ENCODE measurements around the gene ZNF563. TPM values are rescaled to one million over a fixed set of nuclear protein-coding genes. Genes with fewer than 3 reads are reported as not detected.

The ZNF563 gene
- not detected in 5 replicates for total RNA-seq (2022; extraction: Qiagen RNA extraction)

DNA sequence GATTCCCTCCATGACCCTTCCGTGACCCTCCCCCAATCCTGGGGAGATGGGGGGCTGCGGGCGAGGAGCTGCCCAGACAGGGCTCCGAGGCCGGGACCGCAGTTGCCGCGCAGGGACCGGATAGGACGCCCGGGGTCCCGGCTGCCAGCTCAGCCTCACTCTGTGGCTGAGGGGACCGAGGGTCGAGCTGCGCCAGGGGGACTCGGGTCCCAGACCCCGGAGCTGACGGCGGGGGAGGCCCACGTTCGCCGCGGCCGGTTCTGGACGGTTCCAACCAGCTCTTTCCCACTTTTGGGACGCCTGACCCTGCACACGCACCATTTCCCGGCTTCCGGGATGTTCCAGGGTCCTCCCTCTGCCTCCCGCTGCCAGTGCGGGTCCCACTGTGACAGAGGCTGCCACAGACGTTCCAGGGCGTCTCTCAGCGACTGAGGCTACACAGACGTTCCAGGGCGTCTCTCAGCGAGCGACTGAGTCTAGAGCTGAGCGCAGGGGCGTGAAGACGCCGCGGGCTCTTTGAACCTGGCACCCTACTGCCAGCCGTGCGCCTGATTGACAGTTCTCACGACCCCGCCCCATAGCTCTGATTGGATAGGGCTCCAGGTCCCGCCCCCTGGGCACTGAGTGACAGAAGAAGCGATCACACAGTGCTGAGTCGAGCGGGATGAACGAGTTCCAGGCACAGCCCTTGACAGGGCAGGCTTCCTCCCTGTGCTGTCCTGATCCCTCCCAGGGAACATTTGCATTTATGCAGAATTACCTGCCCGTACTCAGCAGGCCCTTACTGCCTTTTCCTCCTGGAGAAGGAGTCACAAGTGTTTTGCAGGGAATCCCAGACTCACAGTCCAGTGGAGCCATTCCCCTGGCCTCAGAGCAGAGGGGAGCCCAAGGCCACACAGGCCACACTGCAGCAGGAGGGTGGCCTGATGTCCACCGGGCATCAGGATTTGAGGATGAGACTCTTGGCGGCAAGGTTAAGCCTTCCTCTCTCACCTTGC, at the start of gene ZNF563:
ZNF563 (minus strand) TSS at position 472 of the 998 bp plus-strand sequence; CDS start at position 321, 151 bp downstream.

DNA sequence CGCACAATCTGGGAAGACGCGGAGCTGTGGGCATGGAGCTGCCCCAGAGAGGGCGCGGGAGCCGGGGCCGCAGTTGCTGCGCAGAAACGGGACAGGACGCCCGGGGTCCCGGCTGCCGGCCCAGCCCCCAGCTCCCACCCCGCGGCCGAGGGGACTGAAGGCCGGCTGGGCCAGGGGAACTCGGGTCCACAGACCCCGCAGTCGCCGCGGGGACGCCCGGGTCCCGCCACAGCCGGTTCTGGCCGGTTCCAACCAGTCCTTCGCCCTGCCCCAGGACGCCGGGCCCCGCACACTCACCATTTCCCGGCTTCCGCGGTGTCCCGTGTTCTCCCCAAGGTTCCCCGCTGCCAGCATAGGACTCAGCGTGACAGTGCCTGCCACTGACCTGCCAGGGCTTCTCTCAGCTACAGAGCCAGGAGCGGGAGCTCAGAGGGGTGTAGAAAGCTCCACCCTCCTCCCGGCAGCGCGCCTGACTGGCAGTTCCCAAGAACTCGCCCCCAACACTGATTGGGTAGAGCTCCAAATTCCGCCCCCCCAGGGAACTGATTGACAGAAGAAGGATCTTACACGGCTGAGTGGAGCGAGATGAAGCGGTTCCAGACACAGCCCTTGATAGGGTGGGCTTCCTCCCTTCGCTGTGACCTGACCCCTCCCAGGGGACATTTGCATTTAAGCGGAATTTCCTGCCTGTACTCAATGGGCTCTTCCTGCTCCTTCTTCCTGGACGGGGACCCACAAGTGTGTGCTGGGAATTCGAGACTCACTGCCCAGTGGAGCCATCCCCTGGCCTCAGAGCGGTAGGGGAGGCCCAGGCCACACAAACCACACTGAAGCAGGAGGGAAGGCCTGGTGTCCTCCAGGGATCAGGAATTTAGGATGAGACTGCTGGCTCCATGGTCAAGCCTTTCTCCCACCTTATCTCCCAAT, 32.1 kb upstream of the ZNF563 start, which contains the start of gene ZNF442:
ZNF442 (minus strand) TSS at position 448 of the 927 bp plus-strand sequence. CDS start 2,052 bp downstream, outside the sequence.

GRCh38 chr19:12294249-12295158, 38.9 kb downstream of the ZNF563 start, which contains the start of gene ZNF44:
Gene ZNF44, minus strand, starts transcription at chr19:12294883. Its CDS starts 189 bp downstream, at chr19:12294694.

Other genes with a start within 250 kb of the ZNF563 start
- gene ZNF20, start 193.3 kb downstream of the ZNF563 start, total RNA-seq (2022; extraction: Qiagen RNA extraction), result 0.13 to 0.29 TPM (median 0.22 TPM) in 4 of 5 replicates, not detected in the other
- not detected in 5 replicates for gene ZNF625, start 176.9 kb downstream of the ZNF563 start, total RNA-seq (2022; extraction: Qiagen RNA extraction)
- 1.1 to 3.4 TPM (median 1.4 TPM) in 5 replicates for gene ZNF136, start 170.5 kb downstream of the ZNF563 start, total RNA-seq (2022; extraction: Qiagen RNA extraction)
- gene ZNF44, start 38.8 kb downstream of the ZNF563 start, total RNA-seq (2022; extraction: Qiagen RNA extraction), result 0.65 to 0.90 TPM (median 0.70 TPM) in 5 replicates
- not detected in 5 replicates for gene ZNF442, start 32.0 kb upstream of the ZNF563 start, total RNA-seq (2022; extraction: Qiagen RNA extraction)
- gene ZNF799, start 67.6 kb upstream of the ZNF563 start, total RNA-seq (2022; extraction: Qiagen RNA extraction), result 1.3 to 1.9 TPM (median 1.5 TPM) in 5 replicates
- gene ZNF443, start 107.4 kb upstream of the ZNF563 start, total RNA-seq (2022; extraction: Qiagen RNA extraction), result 0.86 to 1.2 TPM (median 0.89 TPM) in 5 replicates
- gene ZNF709, start 151.2 kb upstream of the ZNF563 start, total RNA-seq (2022; extraction: Qiagen RNA extraction), result 0.01 to 0.02 TPM (median 0.02 TPM) in 3 of 5 replicates, not detected in the others
- 1.3 to 2.4 TPM (median 1.7 TPM) in 5 replicates for gene ZNF564, start 217.8 kb upstream of the ZNF563 start, total RNA-seq (2022; extraction: Qiagen RNA extraction)